AG04449 (cell line): ENCODE results near the gene CREBZF.

Experiments
- CTCF ChIA-PET: fragments of 350-600 bp; formaldehyde crosslinking; extraction: SDS; loops from one replicate; lab custom pipeline; 2021; ENCODE audit warnings: antibody characterized with exemption; lab: Yijun Ruan, JAX
- POLR2A ChIA-PET: fragments of 400-600, 350-600 bp; formaldehyde crosslinking; extraction: SDS; loops from one replicate; lab custom pipeline; 2020; ENCODE audit warnings: antibody characterized with exemption, inconsistent platforms; lab: Yijun Ruan, JAX
- DNase-seq: peaks from one replicate; pipeline ENCODE4 v3.0.0-alpha.2; 2010; ENCODE audit warnings: low read depth, low spot score
- H3K4me3 ChIP-seq: 2 replicates; pipeline ENCODE4 v1.5.1; 2011; ENCODE audit warnings: low read depth, mild to moderate bottlenecking, control low read depth, low read length
- TF ChIP-seq, protein P1 (sequence below): IDR thresholded peaks from one replicate; pipeline ENCODE4 v1.5.1; 2011; ENCODE audit warnings: mild to moderate bottlenecking, moderate library complexity, low read length, control low read depth, inconsistent platforms; ENCODE audit not compliant: insufficient read depth; ENCODE audit errors: missing control alignments

CREBZF gene

DNA sequence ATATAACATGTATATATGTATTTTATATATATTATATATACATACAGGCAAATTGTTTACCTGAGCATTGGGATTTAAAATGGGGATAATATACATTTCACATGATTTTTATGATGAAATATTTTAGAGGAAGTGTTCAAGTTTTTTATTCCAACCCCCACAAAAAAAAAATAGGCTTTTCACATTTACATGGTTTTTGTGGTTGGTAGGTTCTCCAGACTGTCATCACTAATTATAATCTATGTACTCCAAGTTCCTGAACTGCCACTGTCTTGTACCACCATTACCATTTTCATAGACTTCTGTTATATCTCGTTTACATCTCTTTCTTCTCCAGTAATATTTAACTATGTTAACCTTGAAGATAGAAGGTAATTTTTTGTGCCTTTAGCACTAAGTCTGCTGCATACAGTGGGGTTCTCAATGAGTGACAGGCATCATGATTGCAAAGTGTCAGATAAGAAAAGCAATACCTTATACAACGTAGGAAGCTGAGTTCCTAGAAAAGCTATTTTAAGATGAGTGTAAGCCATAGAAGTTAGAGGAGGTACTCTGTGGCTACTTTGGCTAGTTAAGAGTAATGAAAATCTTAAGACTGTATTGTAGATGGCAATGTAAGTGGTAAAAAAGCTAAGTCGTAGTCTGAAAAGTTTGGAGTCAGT, 12.0 kb downstream of the CREBZF start:
- TF ChIP-seq, protein P1, sequence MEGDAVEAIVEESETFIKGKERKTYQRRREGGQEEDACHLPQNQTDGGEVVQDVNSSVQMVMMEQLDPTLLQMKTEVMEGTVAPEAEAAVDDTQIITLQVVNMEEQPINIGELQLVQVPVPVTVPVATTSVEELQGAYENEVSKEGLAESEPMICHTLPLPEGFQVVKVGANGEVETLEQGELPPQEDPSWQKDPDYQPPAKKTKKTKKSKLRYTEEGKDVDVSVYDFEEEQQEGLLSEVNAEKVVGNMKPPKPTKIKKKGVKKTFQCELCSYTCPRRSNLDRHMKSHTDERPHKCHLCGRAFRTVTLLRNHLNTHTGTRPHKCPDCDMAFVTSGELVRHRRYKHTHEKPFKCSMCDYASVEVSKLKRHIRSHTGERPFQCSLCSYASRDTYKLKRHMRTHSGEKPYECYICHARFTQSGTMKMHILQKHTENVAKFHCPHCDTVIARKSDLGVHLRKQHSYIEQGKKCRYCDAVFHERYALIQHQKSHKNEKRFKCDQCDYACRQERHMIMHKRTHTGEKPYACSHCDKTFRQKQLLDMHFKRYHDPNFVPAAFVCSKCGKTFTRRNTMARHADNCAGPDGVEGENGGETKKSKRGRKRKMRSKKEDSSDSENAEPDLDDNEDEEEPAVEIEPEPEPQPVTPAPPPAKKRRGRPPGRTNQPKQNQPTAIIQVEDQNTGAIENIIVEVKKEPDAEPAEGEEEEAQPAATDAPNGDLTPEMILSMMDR, result no peak
- CTCF ChIA-PET, result no interaction called here
- POLR2A ChIA-PET, result interaction anchor here (1.4 kb wide), 1 partner anchor 12 kb away, joined by 3 read pairs; the partner anchor contains the start of gene CREBZF

DNA sequence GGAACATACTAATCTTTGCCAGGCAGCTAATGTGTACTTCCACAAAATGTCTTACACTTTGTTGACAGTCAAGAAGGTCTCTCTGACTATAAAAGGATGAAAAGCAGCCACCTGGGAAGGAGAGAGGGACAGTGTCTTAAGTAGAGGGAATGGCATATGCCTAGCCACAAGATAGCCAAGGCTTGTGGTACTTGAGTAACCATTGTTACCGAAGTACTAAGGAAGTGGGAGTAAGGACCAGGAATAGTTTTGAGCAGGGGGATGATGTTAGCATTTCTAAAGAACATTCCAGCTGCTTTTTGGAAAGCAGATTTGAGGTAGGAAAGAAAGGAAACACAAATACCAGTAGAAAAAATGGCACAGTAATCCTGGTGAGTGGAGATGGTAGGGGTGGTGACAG, 13.8 kb downstream of the CREBZF start:
- no peak overlapping the region for H3K4me3 ChIP-seq
- ChIA-PET POLR2A (interaction anchor here (0.6 kb wide), 1 partner anchor 543 kb away, joined by 3 read pairs; no protein-coding TSS in a partner anchor), CTCF (interaction anchor here (0.9 kb wide), 1 partner anchor 14 kb away, joined by 4 read pairs; no protein-coding TSS in a partner anchor)
- TF ChIP-seq, protein P1, result no peak
- DNase-seq, result no peak

More for the DNA sequence above, 12.0 kb downstream of the CREBZF start:
- no peak overlapping the region for H3K4me3 ChIP-seq
- no peak for DNase-seq

DNA sequence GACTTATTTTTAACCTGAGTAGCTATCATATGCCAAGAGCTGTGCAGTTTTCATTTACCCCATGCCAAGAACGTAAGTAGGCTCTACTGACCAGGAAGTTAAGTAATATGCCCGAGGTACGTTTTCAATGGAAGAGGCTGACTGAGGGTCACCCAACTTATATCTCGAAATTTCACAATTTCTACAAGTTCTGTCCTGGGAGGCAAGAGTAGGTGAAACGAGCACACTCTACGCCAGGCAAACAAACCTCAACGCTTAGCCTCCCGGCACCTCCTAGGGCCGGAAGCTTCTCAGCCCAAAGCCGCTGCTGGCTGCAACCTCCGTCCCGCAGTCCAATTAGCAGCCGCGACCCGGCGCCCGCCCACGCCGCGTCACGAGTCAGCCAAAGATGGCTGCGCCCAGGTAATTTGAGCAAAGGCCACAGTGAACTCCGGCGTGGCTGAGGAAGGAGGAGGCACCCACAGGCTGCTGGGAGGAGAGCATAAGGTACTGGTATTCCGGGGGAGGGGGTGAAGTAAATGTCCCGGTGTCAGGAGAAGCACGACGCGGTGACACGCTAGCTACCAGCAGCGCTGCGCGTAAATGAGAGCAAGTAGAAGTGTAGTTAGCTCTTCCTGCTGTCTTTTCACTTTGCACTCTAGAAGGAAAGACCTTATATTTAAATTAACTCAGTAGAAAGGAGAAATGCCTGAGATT, 17.2 kb downstream of the CREBZF start, which contains the start of gene TMEM126A:
TMEM126A (plus strand) TSS at position 364 of the 696 bp plus-strand sequence. CDS start 2,289 bp downstream, outside the sequence.
- CTCF ChIA-PET, result interaction anchor here (1.0 to 1.5 kb wide), 6 partner anchors 9 to 207 kb away, joined by 3 to 6 read pairs (median 3); partner anchors contain the start of genes CCDC83 and TMEM126B
- POLR2A ChIA-PET, result interaction anchor here (0.7 to 1.8 kb wide), 2 partner anchors 13 to 20 kb away, joined by 3 to 14 read pairs; partner anchors contain the start of genes DLG2 and TMEM126B

DNA sequence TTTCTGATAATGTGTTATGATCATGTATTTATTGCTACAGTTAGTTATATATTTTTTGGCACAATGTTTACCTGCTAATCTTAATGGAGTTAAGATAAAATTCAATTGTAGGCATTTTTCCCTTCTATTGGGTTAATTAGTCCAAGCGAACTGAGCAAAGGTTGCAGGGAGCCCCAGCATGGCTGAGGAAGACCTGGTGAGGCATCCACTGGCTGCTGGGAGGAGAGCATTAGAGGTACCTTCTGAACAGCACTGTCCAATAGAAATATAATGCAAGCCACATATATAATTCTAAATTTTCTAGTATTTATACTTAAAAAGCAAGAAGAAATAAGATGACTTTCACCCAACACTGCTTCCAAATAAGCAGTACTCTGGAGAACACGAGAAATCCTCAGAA, 17.9 kb downstream of the CREBZF start:
- POLR2A ChIA-PET, result interaction anchor here (0.7 to 1.8 kb wide), 2 partner anchors 13 to 19 kb away, joined by 3 to 14 read pairs; partner anchors contain the start of genes DLG2 and TMEM126B
- DNase-seq, result no peak
- H3K4me3 ChIP-seq, result peak overlapping the region; percentile 76
- CTCF ChIA-PET, result interaction anchor here (1.0 to 1.5 kb wide), 4 partner anchors 10 to 57 kb away, joined by 3 to 6 read pairs (median 3); partner anchors contain the start of gene TMEM126B
- TF ChIP-seq, protein P1, result no peak

More for the DNA sequence above, 17.2 kb downstream of the CREBZF start, which contains the start of gene TMEM126A:
- peak within 1 kb of the TSS; percentile 76 for H3K4me3 ChIP-seq
- DNase-seq, result no peak
- TF ChIP-seq, protein P1, result no peak

DNA sequence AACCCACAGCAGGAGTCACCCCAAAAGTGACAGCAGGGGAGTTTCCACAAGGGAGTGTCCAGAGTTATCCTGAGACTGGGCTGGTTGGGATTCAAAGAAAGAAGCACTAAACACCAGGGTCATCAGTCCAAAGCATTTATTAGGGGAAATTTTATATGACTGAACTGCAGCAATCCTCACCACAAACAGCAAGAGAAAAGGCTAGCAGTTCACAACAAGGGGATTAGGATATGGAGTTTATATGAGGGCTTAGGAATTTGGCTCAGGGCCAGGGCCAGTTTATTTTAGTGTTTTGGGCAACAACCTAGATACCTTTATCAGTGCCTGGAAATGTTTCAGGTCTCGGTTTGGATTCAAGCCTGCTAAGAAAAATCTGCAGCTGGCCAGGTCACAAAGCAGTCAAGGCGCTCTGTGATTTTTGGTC, 21.7 kb downstream of the CREBZF start:
- ChIA-PET POLR2A (no interaction called here), CTCF (no interaction called here)
- no peak for DNase-seq

More for the DNA sequence above, 21.7 kb downstream of the CREBZF start:
- no peak overlapping the region for H3K4me3 ChIP-seq
- TF ChIP-seq, protein P1, result no peak
